CD4-positive, CD25-positive, alpha-beta regulatory T cell (primary cell): Measurements from ENCODE around the gene ATP6V1G3. TPM values are rescaled to one million over a fixed set of nuclear protein-coding genes. Genes with fewer than 3 reads are reported as not detected.
"Not testable (repeated sequence)": the region's sequence is repeated elsewhere in the genome, so short reads cannot be mapped to it uniquely, and the experiment has no call there.

Experiments used
- ATAC-seq, 2 donors: fragments of 150-1000 bp; cut with Tn5 transposase; one replicate each; pipeline ENCODE4 v1.10.0; 2021; ENCODE audit warnings: low read depth in 2 of 2, moderate number of reproducible peaks in 2 of 2, moderate library complexity in 1 of 2
- DNase-seq, 3 donors: peaks; one replicate each; pipeline versions ENCODE4 v3.0.0 to v3.0.0-alpha.2; 2012 to 2022; ENCODE audit warnings: mixed read lengths in 1 of 3
- H3K27ac ChIP-seq: one replicate; pipeline ENCODE4 v1.7.0; 2013; ENCODE audit warnings: mild to moderate bottlenecking, low read length; ENCODE audit not compliant: insufficient read depth, poor library complexity, severe bottlenecking
- H3K27me3 ChIP-seq: one replicate; pipeline ENCODE4 v1.7.0; 2013; ENCODE audit warnings: low read length; ENCODE audit not compliant: control insufficient read depth, insufficient read depth
- H3K36me3 ChIP-seq: one replicate; pipeline ENCODE4 v1.7.0; 2013; ENCODE audit warnings: mild to moderate bottlenecking, low read length, moderate library complexity; ENCODE audit not compliant: control insufficient read depth, insufficient read depth
- H3K4me1 ChIP-seq: 2 replicates; pipeline ENCODE4 v1.7.0; 2013; ENCODE audit warnings: mild to moderate bottlenecking, low read length; ENCODE audit not compliant: insufficient read depth, control insufficient read depth, poor library complexity, severe bottlenecking
- H3K4me3 ChIP-seq: one replicate; pipeline ENCODE4 v1.7.0; 2013; ENCODE audit warnings: low read depth, mild to moderate bottlenecking, low read length, moderate library complexity
- H3K9me3 ChIP-seq, 2 experiments: 1 replicate in 1 of 2; 2 replicates in 1 of 2; pipeline ENCODE4 v1.7.0; 2013; ENCODE audit warnings: low read length in 2 of 2, mild to moderate bottlenecking in 1 of 2, moderate library complexity in 1 of 2; ENCODE audit not compliant: control insufficient read depth in 2 of 2
- H3K27ac Mint-ChIP-seq, 3 donors: one replicate each; pipeline ENCODE4 v1.8.0; 2020 to 2022; ENCODE audit warnings: mild to moderate bottlenecking in 3 of 3, mixed read lengths in 3 of 3, moderate library complexity in 2 of 3
- H3K27me3 Mint-ChIP-seq: one replicate; pipeline ENCODE4 v1.8.0; 2022; ENCODE audit warnings: mild to moderate bottlenecking, mixed read lengths
- H3K36me3 Mint-ChIP-seq: one replicate; pipeline ENCODE4 v1.8.0; 2020; ENCODE audit warnings: mixed read lengths
- H3K4me1 Mint-ChIP-seq, 4 donors: one replicate each; pipeline ENCODE4 v1.8.0; 2020 to 2022; ENCODE audit warnings: mixed read lengths in 4 of 4, mild to moderate bottlenecking in 1 of 4
- H3K4me3 Mint-ChIP-seq, 4 donors: one replicate each; pipeline ENCODE4 v1.8.0; 2020 to 2022; ENCODE audit warnings: mild to moderate bottlenecking in 4 of 4, mixed read lengths in 4 of 4, moderate library complexity in 3 of 4
- H3K9me3 Mint-ChIP-seq, 7 donors: one replicate each; pipeline ENCODE4 v1.8.0; 2020 to 2022; ENCODE audit warnings: mixed read lengths in 7 of 7, mild to moderate bottlenecking in 3 of 7, moderate library complexity in 2 of 7
- polyA plus RNA-seq, 4 donors: library from polyadenylated mRNA; unstranded; fragments of 300-500 nt; fragmentation: Illumina TruSeq; gene quantifications; one replicate each; pipeline ENCODE4 v1.2.3, GENCODE V29; 2021
- total RNA-seq: library from RNA; stranded (reverse); gene quantifications from one replicate; pipeline ENCODE4 v1.2.3, GENCODE V29; 2022

ATP6V1G3 gene
- total and polyA plus RNA-seq, 5 donors from 2014 or later: 0.87 TPM; not detected in 4

GRCh38 chr1:198486903-198487302 lies 53.6 kb downstream of the ATP6V1G3 start:
- Mint-ChIP-seq H3K4me3 (no peak overlapping the region), H3K9me3 (peaks cover 0 to 2% (median 0%) of the 10 kb centered on the region in 7 donors), H3K27me3 (no peaks in the 10 kb centered on the region), H3K4me1 (peaks cover 0 to 9% (median 0%) of the 10 kb centered on the region in 4 donors), H3K36me3 (peaks cover 3% of the 10 kb centered on the region), H3K27ac (no peak overlapping the region)
- ATAC-seq: no peak
- H3K4me1 ChIP-seq: no peaks in the 10 kb centered on the region
- no peaks in the 10 kb centered on the region for H3K9me3 ChIP-seq
- H3K27ac ChIP-seq: no peak overlapping the region
- H3K27me3 ChIP-seq: no peaks in the 10 kb centered on the region
- no peaks in the 10 kb centered on the region for H3K36me3 ChIP-seq
- no peak for DNase-seq
- H3K4me3 ChIP-seq: no peak overlapping the region

- Mint-ChIP-seq H3K36me3 (peaks cover 7% of the 10 kb centered on the region), H3K27me3 (no peaks in the 10 kb centered on the region), H3K9me3 (peaks cover 0 to 4% (median 3%) of the 10 kb centered on the region in 7 donors), H3K4me1 (peaks cover 0 to 7% (median 0%) of the 10 kb centered on the region in 4 donors), H3K4me3 (no peak overlapping the region), H3K27ac (no peak overlapping the region)
- ATAC-seq: no peak
- H3K36me3 ChIP-seq: no peaks in the 10 kb centered on the region
- H3K27ac ChIP-seq: no peak overlapping the region
- H3K27me3 ChIP-seq: no peaks in the 10 kb centered on the region
- no peaks in the 10 kb centered on the region for H3K4me1 ChIP-seq
- DNase-seq: no peak
- H3K4me3 ChIP-seq: no peak overlapping the region
- H3K9me3 ChIP-seq: no peaks in the 10 kb centered on the region
Observed at GRCh38 chr1:198483645-198484044, 56.8 kb downstream of the ATP6V1G3 start.

- Histone ChIP-seq H3K27me3 (no peaks in the 10 kb centered on the region), H3K4me1 (no peaks in the 10 kb centered on the region), H3K4me3 (no peak overlapping the region), H3K9me3 (no peaks in the 10 kb centered on the region), H3K27ac (no peak overlapping the region), H3K36me3 (no peaks in the 10 kb centered on the region)
- Mint-ChIP-seq H3K36me3 (peaks cover 7% of the 10 kb centered on the region), H3K4me1 (peaks cover 0 to 7% (median 0%) of the 10 kb centered on the region in 4 donors), H3K27ac (no peak overlapping the region), H3K9me3 (peaks cover 0 to 4% (median 3%) of the 10 kb centered on the region in 7 donors), H3K27me3 (no peaks in the 10 kb centered on the region), H3K4me3 (no peak overlapping the region)
- no peak for ATAC-seq
- DNase-seq: no peak
Observed at GRCh38 chr1:198483006-198483405, 57.5 kb downstream of the ATP6V1G3 start.

- Mint-ChIP-seq H3K9me3 (peaks cover 0 to 5% (median 3%) of the 10 kb centered on the region in 7 donors), H3K36me3 (peaks cover 7% of the 10 kb centered on the region), H3K27me3 (no peaks in the 10 kb centered on the region), H3K27ac (no peak overlapping the region), H3K4me1 (peaks cover 0 to 5% (median 0%) of the 10 kb centered on the region in 4 donors), H3K4me3 (no peak overlapping the region)
- Histone ChIP-seq H3K36me3 (no peaks in the 10 kb centered on the region), H3K4me3 (no peak overlapping the region), H3K9me3 (no peaks in the 10 kb centered on the region), H3K27me3 (no peaks in the 10 kb centered on the region), H3K4me1 (no peaks in the 10 kb centered on the region), H3K27ac (no peak overlapping the region)
- DNase-seq (no peak), ATAC-seq (no peak)
Observed at GRCh38 chr1:198481661-198482060, 58.8 kb downstream of the ATP6V1G3 start.

DNA sequence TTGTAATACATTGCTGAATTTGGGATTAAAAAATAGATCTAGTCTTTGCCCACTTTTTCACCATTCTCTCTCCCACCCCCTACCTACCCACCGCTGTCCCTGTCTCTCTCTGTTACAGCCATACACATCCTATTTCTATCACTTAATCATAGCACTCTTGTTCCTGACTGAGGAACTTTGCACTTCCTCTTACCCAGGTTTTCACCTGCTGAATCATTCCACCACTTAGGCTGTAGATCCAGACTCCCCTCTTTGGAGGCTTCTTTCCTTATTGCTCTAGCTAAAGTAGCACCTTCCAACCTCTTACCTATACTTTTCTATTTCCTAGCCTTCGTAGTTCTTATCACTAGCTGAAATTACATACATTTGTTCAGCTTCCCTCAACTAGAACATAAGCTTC lies 59.6 kb downstream of the ATP6V1G3 start:
- Mint-ChIP-seq H3K27me3 (no peaks in the 10 kb centered on the region), H3K36me3 (peaks cover 6% of the 10 kb centered on the region), H3K4me3 (no peak overlapping the region), H3K9me3 (peaks cover 1 to 10% (median 3%) of the 10 kb centered on the region in 7 donors), H3K4me1 (peaks cover 0 to 5% (median 0%) of the 10 kb centered on the region in 4 donors), H3K27ac (no peak overlapping the region)
- Histone ChIP-seq H3K27ac (no peak overlapping the region), H3K27me3 (no peaks in the 10 kb centered on the region), H3K4me3 (no peak overlapping the region), H3K36me3 (no peaks in the 10 kb centered on the region), H3K9me3 (no peaks in the 10 kb centered on the region), H3K4me1 (no peaks in the 10 kb centered on the region)
- no peak for DNase-seq
- ATAC-seq: no peak

GRCh38 chr1:198477354-198477753 lies 63.1 kb downstream of the ATP6V1G3 start:
- not testable (repeated sequence) for H3K36me3 ChIP-seq, H3K4me3 Mint-ChIP-seq, H3K36me3 Mint-ChIP-seq, ATAC-seq, H3K9me3 ChIP-seq, DNase-seq, H3K27ac Mint-ChIP-seq, H3K27me3 ChIP-seq, H3K4me1 Mint-ChIP-seq, H3K27me3 Mint-ChIP-seq, H3K27ac ChIP-seq, H3K4me1 ChIP-seq, H3K4me3 ChIP-seq
- peaks cover 1 to 20% (median 10%) of the 10 kb centered on the region in 7 donors for H3K9me3 Mint-ChIP-seq

Other genes with a start within 250 kb of the ATP6V1G3 start
- 946 TPM for gene PTPRC, start 98.4 kb upstream of the ATP6V1G3 start, total RNA-seq
- gene PTPRC, start 98.4 kb upstream of the ATP6V1G3 start, polyA plus RNA-seq: 1,000 to 10,000 TPM; 1,055 to 1,099 (median 1,073) TPM